ENCODE data around the gene JMJD8.

The JMJD8 gene

GRCh38 chr16:684071-684794, at the start of gene JMJD8:
Gene JMJD8 (minus strand): TSS chr16:684334. CDS start chr16:684319, 15 bp downstream.
- peak; percentile 93 for DNase-seq (ENCODE audit: low read depth, low spot score)

GRCh38 chr16:733382-734207, 49.5 kb upstream of the JMJD8 start:
- no peak for DNase-seq (ENCODE audit: low read depth, low spot score)

GRCh38 chr16:732936-733335, 48.8 kb upstream of the JMJD8 start:
- DNase-seq (ENCODE audit: low read depth, low spot score), result no peak

GRCh38 chr16:732332-732731, 48.2 kb upstream of the JMJD8 start:
- DNase-seq (ENCODE audit: low read depth, low spot score), result no peak

GRCh38 chr16:730666-731509, 46.8 kb upstream of the JMJD8 start:
- DNase-seq (ENCODE audit: low read depth, low spot score), result no peak

GRCh38 chr16:729768-730665, 45.9 kb upstream of the JMJD8 start:
- DNase-seq (ENCODE audit: low read depth, low spot score), result no peak

GRCh38 chr16:728890-729744, 45.0 kb upstream of the JMJD8 start:
- DNase-seq (ENCODE audit: low read depth, low spot score), result no peak

- no peak for DNase-seq (ENCODE audit: low read depth, low spot score)
Measured at GRCh38 chr16:728131-728889, 44.2 kb upstream of the JMJD8 start.

GRCh38 chr16:727291-727977, 43.3 kb upstream of the JMJD8 start:
- no peak for DNase-seq (ENCODE audit: low read depth, low spot score)

GRCh38 chr16:726438-727290, 42.5 kb upstream of the JMJD8 start, which contains the start of the genes CCDC78 and HAGHL:
Gene CCDC78 (minus strand): TSS chr16:726443. CDS start chr16:726367, 76 bp downstream.
Gene HAGHL (plus strand): TSS chr16:727106. CDS start chr16:727510, 404 bp downstream.
- no peak for DNase-seq (ENCODE audit: low read depth, low spot score)

GRCh38 chr16:726188-726437, 42.0 kb upstream of the JMJD8 start:
- DNase-seq (ENCODE audit: low read depth, low spot score), result no peak

- DNase-seq (ENCODE audit: low read depth, low spot score), result no peak
Measured at GRCh38 chr16:725463-726187, 41.5 kb upstream of the JMJD8 start.

- DNase-seq (ENCODE audit: low read depth, low spot score), result no peak
Measured at GRCh38 chr16:725041-725376, 40.9 kb upstream of the JMJD8 start.

GRCh38 chr16:724188-725040, 40.3 kb upstream of the JMJD8 start:
- DNase-seq (ENCODE audit: low read depth, low spot score), result no peak

- DNase-seq (ENCODE audit: low read depth, low spot score), result no peak
Measured at GRCh38 chr16:723695-724094, 39.6 kb upstream of the JMJD8 start.

All from activated CD4-positive, CD25-positive, alpha-beta regulatory T cell treated with anti-CD3 and anti-CD28 coated beads, Interleukin-2, amount 50 U/mL, for 16 hours (primary cell).